ENCODE data around the gene CAMP.
"Not testable (repeated sequence)": the region's sequence is repeated elsewhere in the genome, so short reads cannot be mapped to it uniquely, and the experiment has no call there.

The CAMP gene

GRCh38 chr3:48256557-48256956 is 33.3 kb downstream of the CAMP start:
- no peak for DNase-seq (ENCODE audit: low spot score)

- DNase-seq (ENCODE audit: low spot score), result no peak
Measured at GRCh38 chr3:48258530-48258929, 35.2 kb downstream of the CAMP start.

GRCh38 chr3:48267782-48268181 is 44.5 kb downstream of the CAMP start:
- no peak for DNase-seq (ENCODE audit: low spot score)

GRCh38 chr3:48268381-48268935 is 45.2 kb downstream of the CAMP start:
- DNase-seq (ENCODE audit: low spot score), result no peak

GRCh38 chr3:48268936-48269561 is 45.8 kb downstream of the CAMP start:
- DNase-seq (ENCODE audit: low spot score), result no peak

GRCh38 chr3:48269592-48269991 is 46.3 kb downstream of the CAMP start:
- DNase-seq (ENCODE audit: low spot score), result no peak

GRCh38 chr3:48270306-48270705 is 47.0 kb downstream of the CAMP start:
- no peak for DNase-seq (ENCODE audit: low spot score)

- not testable (repeated sequence) for DNase-seq (ENCODE audit: low spot score)
Measured at GRCh38 chr3:48271223-48271622, 47.9 kb downstream of the CAMP start.

- no peak for DNase-seq (ENCODE audit: low spot score)
Measured at GRCh38 chr3:48271763-48272498, 48.6 kb downstream of the CAMP start.

GRCh38 chr3:48273594-48274211 is 50.4 kb downstream of the CAMP start:
- no peak for DNase-seq (ENCODE audit: low spot score)

GRCh38 chr3:48274452-48274851 is 51.2 kb downstream of the CAMP start:
- DNase-seq (ENCODE audit: low spot score), result no peak
